Ovary (tissue), 9 donors: ENCODE data around the gene GNAS. TPM values are rescaled to one million over a fixed set of nuclear protein-coding genes. Genes with fewer than 3 reads are reported as not detected.
"Not testable (repeated sequence)": the region's sequence is repeated elsewhere in the genome, so short reads cannot be mapped to it uniquely, and the experiment has no call there.

Experiments used
- DNase-seq, 5 donors: peaks; one replicate each; pipeline ENCODE4 v3.0.0-alpha.2; 2019 to 2020
- H3K27ac ChIP-seq, 2 donors: fragments of 200-600 bp; one replicate each; pipeline versions ENCODE4 v1.5.1 to v1.8.0; 2019 to 2022
- H3K27me3 ChIP-seq: fragments of 200-600 bp; one replicate; pipeline ENCODE4 v1.8.0; 2022
- H3K36me3 ChIP-seq: fragments of 200-600 bp; sonication (generic); one replicate; pipeline ENCODE4 v1.5.1; 2019
- H3K4me1 ChIP-seq: one replicate; pipeline ENCODE4 v1.8.1; 2013; ENCODE audit warnings: mild to moderate bottlenecking, moderate library complexity; ENCODE audit not compliant: insufficient read depth
- H3K4me3 ChIP-seq: fragments of 200-600 bp; sonication (generic); one replicate; pipeline ENCODE4 v1.5.1; 2017
- H3K9me3 ChIP-seq, 2 donors: fragments of 200-600 bp in 1 of 2; sonication (generic) in 1 of 2; one replicate each; pipeline versions ENCODE4 v1.5.1 to v1.8.1; 2013 to 2019; ENCODE audit warnings: mild to moderate bottlenecking in 1 of 2, moderate library complexity in 1 of 2
- EP300 ChIP-seq: sonication (generic); formaldehyde crosslinking; IDR thresholded peaks from one replicate; pipeline ENCODE4 v1.6.1; 2017; ENCODE audit warnings: antibody characterized with exemption
- POLR2A ChIP-seq: fragments of 450-650 bp; IDR thresholded peaks from one replicate; pipeline ENCODE4 v1.6.1; 2017; ENCODE audit warnings: antibody characterized with exemption, mild to moderate bottlenecking, moderate library complexity
- WGBS, 3 donors: extraction: QIAGEN DNeasy Blood & Tissue Kit in 1 of 3; methylation state at CpG; one replicate each; pipeline versions ENCODE4 v1.1.5 to v1.1.7; 2013 to 2017; 5-methylcytosine and 5-hydroxymethylcytosine counted together
- intact Hi-C, 4 donors: fragments of 100-400 bp; cut with DNase I; formaldehyde crosslinking; loops; one replicate each; pipeline versions ENCODE4 v1.11.0 to v1.15.1; 2022 to 2023
- polyA plus RNA-seq, 2 donors: library from polyadenylated mRNA; stranded (reverse); fragments of 200-250 nt in 1 of 2; fragments of 350-450 nt in 1 of 2; fragmentation: Illumina TruSeq in 1 of 2; extraction: RNeasy Lipid Tissue Mini Kit (QIAGEN cat#74804) in 1 of 2; gene quantifications; one replicate each; pipeline ENCODE4 v1.2.3, GENCODE V29; 2013 to 2014
- total RNA-seq, 7 donors: library from RNA; depleted of rRNA in 2 of 7; stranded (reverse); fragments of >200 nt in 2 of 7; fragmentation: NEBNext Ultra II Directional in 3 of 7; extraction: Animal tissue kit (Norgen Biotek cat#: 25700) in 3 of 7; gene quantifications; one replicate each; pipeline versions ENCODE4 v1.1.0 to v1.2.4, GENCODE V29; 2016 to 2023
- TF ChIP-seq, protein P1 (sequence below), 3 donors: fragments of 450-650 bp in 2 of 3; fragments of 200-600 bp in 1 of 3; IDR thresholded peaks; one replicate each; pipeline versions ENCODE4 v1.5.1 to v1.8.0; 2016 to 2022; ENCODE audit warnings: antibody characterized with exemption in 3 of 3, mild to moderate bottlenecking in 1 of 3
- donor health status: DM: no; HTN: no; CAD: no; lungs with moderate emphysema.
- donor health status: DM: no; HTN: no; CAD: no.
- donor health status: Bipolar disorder and iron deficiency.
- donor health status: DM: yes; HTN: yes; CAD: no.
- donor health status: DM: no; HTN: no; CAD: no.
- donor health status: DM: yes; HTN: yes; CAD: no.

The GNAS gene
- total and polyA plus RNA-seq, 9 donors = 330 to 1,311 (median 731) TPM

DNA sequence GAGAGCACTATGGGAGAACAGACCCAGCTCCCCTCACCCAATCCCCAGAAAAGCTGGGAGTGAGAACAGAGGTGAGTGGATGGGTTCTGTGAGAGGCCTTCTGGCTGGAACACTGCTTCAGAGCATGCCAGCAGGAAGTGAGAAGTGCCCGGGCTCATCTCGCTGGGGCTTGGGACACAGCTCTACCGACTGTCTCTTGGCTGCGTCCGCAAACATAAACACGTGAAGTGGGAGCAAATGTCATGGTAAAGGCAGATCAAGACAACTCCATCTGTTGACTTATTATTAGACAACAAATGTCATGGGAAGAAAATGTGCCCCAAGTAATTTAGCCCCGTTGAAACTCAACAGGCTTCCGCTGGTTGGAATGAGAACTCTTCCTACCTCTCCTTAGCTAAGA lies 27.7 kb upstream of the GNAS start:
- TF ChIP-seq POLR2A (no peak), EP300 (no peak)
- TF ChIP-seq, protein P1, sequence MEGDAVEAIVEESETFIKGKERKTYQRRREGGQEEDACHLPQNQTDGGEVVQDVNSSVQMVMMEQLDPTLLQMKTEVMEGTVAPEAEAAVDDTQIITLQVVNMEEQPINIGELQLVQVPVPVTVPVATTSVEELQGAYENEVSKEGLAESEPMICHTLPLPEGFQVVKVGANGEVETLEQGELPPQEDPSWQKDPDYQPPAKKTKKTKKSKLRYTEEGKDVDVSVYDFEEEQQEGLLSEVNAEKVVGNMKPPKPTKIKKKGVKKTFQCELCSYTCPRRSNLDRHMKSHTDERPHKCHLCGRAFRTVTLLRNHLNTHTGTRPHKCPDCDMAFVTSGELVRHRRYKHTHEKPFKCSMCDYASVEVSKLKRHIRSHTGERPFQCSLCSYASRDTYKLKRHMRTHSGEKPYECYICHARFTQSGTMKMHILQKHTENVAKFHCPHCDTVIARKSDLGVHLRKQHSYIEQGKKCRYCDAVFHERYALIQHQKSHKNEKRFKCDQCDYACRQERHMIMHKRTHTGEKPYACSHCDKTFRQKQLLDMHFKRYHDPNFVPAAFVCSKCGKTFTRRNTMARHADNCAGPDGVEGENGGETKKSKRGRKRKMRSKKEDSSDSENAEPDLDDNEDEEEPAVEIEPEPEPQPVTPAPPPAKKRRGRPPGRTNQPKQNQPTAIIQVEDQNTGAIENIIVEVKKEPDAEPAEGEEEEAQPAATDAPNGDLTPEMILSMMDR (IDR thresholded peaks at IDR 0.05) = no peak
- H3K9me3 ChIP-seq = no peaks in the 10 kb centered on the region
- no peak for DNase-seq
- H3K27ac ChIP-seq = no peak overlapping the region
- no peaks in the 10 kb centered on the region for H3K27me3 ChIP-seq
- intact Hi-C loops = no loop called here
- H3K4me3 ChIP-seq = no peak overlapping the region
- H3K4me1 ChIP-seq = no peaks in the 10 kb centered on the region
- no peaks in the 10 kb centered on the region for H3K36me3 ChIP-seq
- WGBS, 3 donors = 76 to 86% (median 79%) methylated on average over 8 of the region's 8 CpGs

DNA sequence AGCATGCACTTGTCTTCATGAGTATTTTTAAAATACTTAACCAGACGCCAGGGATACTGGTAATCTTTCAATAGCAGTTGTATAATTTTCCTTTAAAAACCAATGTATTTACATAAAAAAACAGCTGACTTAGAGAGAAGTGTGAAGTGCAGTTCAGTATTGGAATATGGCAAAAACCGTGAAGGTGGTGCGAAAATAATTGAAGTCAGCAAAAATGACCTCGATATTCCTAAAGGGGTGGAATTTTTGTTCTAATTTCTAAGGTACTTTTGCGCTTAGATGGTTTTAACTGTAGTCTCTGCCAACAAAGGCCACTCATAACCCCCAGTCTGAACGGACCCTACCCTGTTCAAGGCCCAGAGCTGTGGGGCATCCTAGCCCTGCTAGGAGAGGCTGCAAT lies 27.1 kb upstream of the GNAS start:
- WGBS, 3 donors = 86 to 88% (median 88%) methylated on average over 6 of the region's 6 CpGs
- no peaks in the 10 kb centered on the region for H3K9me3 ChIP-seq
- DNase-seq = no peak
- TF ChIP-seq, protein P1 (IDR thresholded peaks at IDR 0.05) = no peak
- TF ChIP-seq EP300 (no peak), POLR2A (no peak)
- H3K27ac ChIP-seq = no peak overlapping the region
- no peaks in the 10 kb centered on the region for H3K36me3 ChIP-seq
- H3K4me3 ChIP-seq = no peak overlapping the region
- intact Hi-C loops = no loop called here
- no peaks in the 10 kb centered on the region for H3K27me3 ChIP-seq
- H3K4me1 ChIP-seq = no peaks in the 10 kb centered on the region

DNA sequence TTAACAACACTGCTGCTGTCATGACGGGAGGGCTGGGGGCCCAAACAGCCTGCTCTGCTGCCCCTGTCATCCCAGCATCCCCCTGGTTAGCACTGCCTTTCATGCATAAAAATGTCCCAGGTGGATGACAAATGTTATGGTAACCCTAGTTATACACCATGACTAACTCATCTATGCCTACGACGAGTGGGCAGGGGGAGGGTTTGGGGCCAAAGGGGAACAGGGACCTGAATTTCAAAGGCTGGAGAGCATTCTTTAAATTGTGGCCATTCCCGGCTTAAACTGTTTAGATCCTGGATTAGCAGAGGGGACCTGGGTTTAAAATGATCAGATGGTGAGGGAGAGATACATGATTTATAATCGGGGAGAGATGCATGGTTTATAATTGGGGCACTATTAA lies 26.2 kb upstream of the GNAS start:
- H3K27me3 ChIP-seq = no peaks in the 10 kb centered on the region
- no peak overlapping the region for H3K4me3 ChIP-seq
- no peak for DNase-seq
- no peaks in the 10 kb centered on the region for H3K4me1 ChIP-seq
- no peaks in the 10 kb centered on the region for H3K9me3 ChIP-seq
- no peaks in the 10 kb centered on the region for H3K36me3 ChIP-seq
- intact Hi-C loops = no loop called here
- H3K27ac ChIP-seq = no peak overlapping the region
- TF ChIP-seq, protein P1 (IDR thresholded peaks at IDR 0.05) = no peak
- no peak for TF ChIP-seq EP300
- no peak for TF ChIP-seq POLR2A
- WGBS, 3 donors = 75 to 83% (median 78%) methylated on average over 5 of the region's 5 CpGs

DNA sequence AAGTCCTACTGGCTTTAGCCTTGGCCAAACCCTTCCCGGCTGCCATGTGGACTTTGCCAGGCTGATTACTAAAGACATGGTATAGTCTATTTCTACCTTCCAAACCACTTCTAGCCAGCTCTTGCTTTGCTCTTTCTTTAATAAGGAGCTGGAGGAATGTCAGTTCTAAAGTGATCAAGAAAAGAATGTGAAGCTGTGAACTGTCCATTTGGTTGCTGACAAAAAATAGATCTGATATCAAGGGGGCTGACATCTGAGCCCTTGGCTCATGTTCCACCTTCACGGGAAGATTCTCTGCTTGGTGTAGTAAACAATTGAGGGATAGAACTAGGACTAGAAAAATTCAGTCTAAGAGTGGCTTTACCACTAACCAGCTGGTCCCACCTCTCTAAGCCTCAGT lies 24.4 kb upstream of the GNAS start:
- Histone ChIP-seq H3K4me1 (no peaks in the 10 kb centered on the region), H3K36me3 (no peaks in the 10 kb centered on the region), H3K27ac (no peak overlapping the region), H3K9me3 (no peaks in the 10 kb centered on the region), H3K4me3 (no peak overlapping the region), H3K27me3 (no peaks in the 10 kb centered on the region)
- 75 to 87% (median 78%) methylated on average over 2 of the region's 2 CpGs for WGBS, 3 donors
- intact Hi-C loops = no loop called here
- DNase-seq = no peak
- TF ChIP-seq EP300 = no peak
- TF ChIP-seq, protein P1 (IDR thresholded peaks at IDR 0.05) = no peak
- TF ChIP-seq POLR2A = no peak

DNA sequence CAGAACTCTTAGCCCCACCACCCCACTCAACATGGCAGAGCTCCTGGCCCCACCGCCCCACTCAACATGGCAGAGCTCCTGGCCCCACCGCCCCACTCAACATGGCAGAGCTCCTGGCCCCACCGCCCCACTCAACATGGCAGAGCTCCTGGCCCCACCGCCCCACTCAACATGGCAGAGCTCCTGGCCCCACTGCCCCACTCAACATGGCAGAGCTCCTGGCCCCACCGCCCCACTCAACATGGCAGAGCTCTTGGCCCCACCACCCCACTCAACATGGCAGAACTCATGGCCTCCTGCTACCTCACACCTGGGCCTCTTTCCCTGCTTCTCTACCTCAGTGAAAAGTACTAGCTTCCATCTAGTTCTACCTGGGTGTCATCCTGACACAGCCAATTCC lies 23.7 kb upstream of the GNAS start:
- DNase-seq, H3K36me3 ChIP-seq, intact Hi-C loops, H3K27ac ChIP-seq, H3K27me3 ChIP-seq, H3K4me3 ChIP-seq, H3K4me1 ChIP-seq, H3K9me3 ChIP-seq: not testable (repeated sequence)
- WGBS, 3 donors = 71 to 98% (median 94%) methylated on average over 3 to 5 of the region's 5 CpGs
